ENCODE results near the gene PRMT9. TPM values are rescaled to one million over a fixed set of nuclear protein-coding genes. Genes with fewer than 3 reads are reported as not detected.

PRMT9 gene
- total and polyA plus RNA-seq, 9 of the 15 experiments (the other 6 are each of a cell fraction or from before 2014, with no cell fraction given) = 3.5 to 15.6 (median 7.2) TPM

- no peak for TF ChIP-seq ZNF282 (CRISPR knock-in tag; IDR thresholded peaks at IDR 0.05)
- peak; percentile 48 for TF ChIP-seq MAFF (IDR thresholded peaks at IDR 0.05; ENCODE audit: low read length)
- TF ChIP-seq KDM4B (IDR thresholded peaks at IDR 0.05; ENCODE audit: borderline replicate concordance in 2 of 2, low read depth in 1 of 2) = no peak
- TF ChIP-seq KAT8 (IDR thresholded peaks at IDR 0.05; ENCODE audit: low read depth) = no peak
- no peak for TF ChIP-seq BRD9 (IDR thresholded peaks at IDR 0.05; ENCODE audit: low read depth, partially characterized antibody)
- TF ChIP-seq ZNF766 (CRISPR knock-in tag; conservative IDR thresholded peaks at IDR 0.05) = no peak
- no peak for TF ChIP-seq TFAM (CRISPR knock-in tag; conservative IDR thresholded peaks at IDR 0.05)
- TF ChIP-seq NR4A1 (CRISPR knock-in tag; IDR thresholded peaks at IDR 0.05) = no peak
- no peak for TF ChIP-seq NR4A1 (tag; IDR thresholded peaks at IDR 0.05)
- peak; percentile 44; the same call in 1 of the 2 replicates for TF ChIP-seq MAFG (tag; conservative IDR thresholded peaks at IDR 0.05)
- TF ChIP-seq ZNF41 (CRISPR knock-in tag; conservative IDR thresholded peaks at IDR 0.05) = no peak
- TF ChIP-seq ZNF780A (CRISPR knock-in tag; IDR thresholded peaks at IDR 0.05) = no peak
- TF ChIP-seq MTF1 (CRISPR knock-in tag; IDR thresholded peaks at IDR 0.05; ENCODE audit: borderline replicate concordance) = no peak
- TF ChIP-seq ZNF431 (CRISPR knock-in tag; IDR thresholded peaks at IDR 0.05) = no peak
- no peak for TF ChIP-seq MYNN (IDR thresholded peaks at IDR 0.05)
- TF ChIP-seq MYNN (CRISPR knock-in tag; IDR thresholded peaks at IDR 0.05) = no peak
- no peak for TF ChIP-seq NFYB (IDR thresholded peaks at IDR 0.05; ENCODE audit: extremely low read depth, insufficient read length)
- TF ChIP-seq CAMTA2 (CRISPR knock-in tag; conservative IDR thresholded peaks at IDR 0.05) = no peak
- TF ChIP-seq ATF4 (CRISPR knock-in tag; IDR thresholded peaks at IDR 0.05) = no peak
- no peak for TF ChIP-seq BCLAF1 (IDR thresholded peaks at IDR 0.05; ENCODE audit: borderline replicate concordance in 1 of 2, control insufficient read depth in 1 of 2, low read depth in 2 of 2, low read length in 1 of 2)
- TF ChIP-seq ZFP36 (IDR thresholded peaks at IDR 0.05; ENCODE audit: low read depth, low read length, partially characterized antibody) = no peak
- no peak for TF ChIP-seq LEF1 (IDR thresholded peaks at IDR 0.05)
- no peak for TF ChIP-seq IFI16 (CRISPR knock-in tag; IDR thresholded peaks at IDR 0.05)
- no peak for TF ChIP-seq NR2F6 (CRISPR knock-in tag; IDR thresholded peaks at IDR 0.05)
- TF ChIP-seq ZNF174 (CRISPR knock-in tag; IDR thresholded peaks at IDR 0.05) = no peak
- no peak for TF ChIP-seq ZNF23 (CRISPR knock-in tag; IDR thresholded peaks at IDR 0.05)
- TF ChIP-seq RBM14 (IDR thresholded peaks at IDR 0.05; ENCODE audit: borderline replicate concordance, insufficient read depth, low read depth, low read length) = no peak
- no peak for TF ChIP-seq BHLHE40 (IDR thresholded peaks at IDR 0.05; ENCODE audit: low read length)
These were observed 7.9 kb upstream of the PRMT9 start (continued) for GRCh38 chr4:147691820-147692219.

Data from K562 (cell line).